Lower leg skin (tissue), 4 donors: Measurements from ENCODE around the gene HELT. TPM values are rescaled to one million over a fixed set of nuclear protein-coding genes. Genes with fewer than 3 reads are reported as not detected.
A peak's percentile ranks its signal among the peaks of the same experiment; 100 is the strongest.
"Not testable (repeated sequence)": the region's sequence is repeated elsewhere in the genome, so short reads cannot be mapped to it uniquely, and the experiment has no call there.

Experiments
- DNase-seq, 2 donors: peaks; one replicate each; pipeline ENCODE4 v3.0.0-alpha.2; 2019; ENCODE audit warnings: low spot score in 2 of 2
- H3K4me3 ChIP-seq: fragments of 200-600 bp; sonication (generic); 2 replicates; pipeline ENCODE4 v1.5.1; 2017; ENCODE audit warnings: mild to moderate bottlenecking, low read depth; ENCODE audit not compliant: poor library complexity, severe bottlenecking
- POLR2A ChIP-seq, 2 donors: fragments of 450-650 bp; IDR thresholded peaks; one replicate each; pipeline ENCODE4 v1.6.1; 2016 to 2017; ENCODE audit warnings: antibody characterized with exemption in 2 of 2, mild to moderate bottlenecking in 1 of 2, moderate library complexity in 1 of 2
- WGBS, 2 donors: methylation state at CpG; one replicate each; pipeline ENCODE4 v1.1.5; 2018; 5-methylcytosine and 5-hydroxymethylcytosine counted together
- intact Hi-C: fragments of 100-400 bp; cut with DNase I; formaldehyde crosslinking; loops from one replicate; pipeline ENCODE4 v1.15.0; 2023; ENCODE audit warnings: low total_unique reads
- total RNA-seq, 4 donors: library from RNA; depleted of rRNA; stranded (reverse); fragments of >200 nt; gene quantifications; one replicate each; pipeline ENCODE4 v1.1.0, GENCODE V29; 2016
- TF ChIP-seq, protein P1 (sequence below), 3 donors: fragments of 450-650 bp; IDR thresholded peaks; one replicate each; pipeline ENCODE4 v1.5.1; 2016; ENCODE audit warnings: antibody characterized with exemption in 3 of 3, mild to moderate bottlenecking in 3 of 3, moderate library complexity in 2 of 3

The HELT gene
- total RNA-seq, 4 donors from 2014 or later = 0.34 to 8.7 (median 2.2) TPM

- peak in 1 of 2 donors; percentile 70 for DNase-seq
- no peak for TF ChIP-seq POLR2A (IDR thresholded peaks at IDR 0.05)
- TF ChIP-seq, protein P1, sequence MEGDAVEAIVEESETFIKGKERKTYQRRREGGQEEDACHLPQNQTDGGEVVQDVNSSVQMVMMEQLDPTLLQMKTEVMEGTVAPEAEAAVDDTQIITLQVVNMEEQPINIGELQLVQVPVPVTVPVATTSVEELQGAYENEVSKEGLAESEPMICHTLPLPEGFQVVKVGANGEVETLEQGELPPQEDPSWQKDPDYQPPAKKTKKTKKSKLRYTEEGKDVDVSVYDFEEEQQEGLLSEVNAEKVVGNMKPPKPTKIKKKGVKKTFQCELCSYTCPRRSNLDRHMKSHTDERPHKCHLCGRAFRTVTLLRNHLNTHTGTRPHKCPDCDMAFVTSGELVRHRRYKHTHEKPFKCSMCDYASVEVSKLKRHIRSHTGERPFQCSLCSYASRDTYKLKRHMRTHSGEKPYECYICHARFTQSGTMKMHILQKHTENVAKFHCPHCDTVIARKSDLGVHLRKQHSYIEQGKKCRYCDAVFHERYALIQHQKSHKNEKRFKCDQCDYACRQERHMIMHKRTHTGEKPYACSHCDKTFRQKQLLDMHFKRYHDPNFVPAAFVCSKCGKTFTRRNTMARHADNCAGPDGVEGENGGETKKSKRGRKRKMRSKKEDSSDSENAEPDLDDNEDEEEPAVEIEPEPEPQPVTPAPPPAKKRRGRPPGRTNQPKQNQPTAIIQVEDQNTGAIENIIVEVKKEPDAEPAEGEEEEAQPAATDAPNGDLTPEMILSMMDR (IDR thresholded peaks at IDR 0.05) = no peak
- intact Hi-C loops = no loop called here
- 82 to 89% methylated on average over 14 of the region's 14 CpGs for WGBS, 2 donors
- H3K4me3 ChIP-seq = no peak overlapping the region
Measured at GRCh38 chr4:184994623-184995010, 23.7 kb upstream of the HELT start.

DNA sequence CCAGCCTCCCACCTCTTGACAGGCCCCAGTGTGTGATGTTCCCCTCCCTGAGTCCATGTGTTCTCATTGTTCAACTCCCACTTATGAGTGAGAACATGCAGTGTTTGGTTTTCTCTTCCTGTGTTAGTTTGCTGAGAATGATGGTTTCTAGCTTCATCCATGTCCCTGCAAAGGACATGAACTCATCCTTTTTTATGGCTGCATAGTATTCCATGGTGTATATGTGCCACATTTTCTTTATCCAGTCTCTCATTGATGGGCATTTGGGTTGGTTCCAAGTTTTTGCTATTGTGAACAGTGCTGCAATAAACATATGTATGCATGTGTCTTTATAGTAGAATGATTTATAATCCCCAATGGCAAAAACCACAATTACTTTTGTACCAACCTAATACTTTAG lies 20.6 kb upstream of the HELT start:
- DNase-seq, H3K4me3 ChIP-seq, intact Hi-C loops: not testable (repeated sequence)

DNA sequence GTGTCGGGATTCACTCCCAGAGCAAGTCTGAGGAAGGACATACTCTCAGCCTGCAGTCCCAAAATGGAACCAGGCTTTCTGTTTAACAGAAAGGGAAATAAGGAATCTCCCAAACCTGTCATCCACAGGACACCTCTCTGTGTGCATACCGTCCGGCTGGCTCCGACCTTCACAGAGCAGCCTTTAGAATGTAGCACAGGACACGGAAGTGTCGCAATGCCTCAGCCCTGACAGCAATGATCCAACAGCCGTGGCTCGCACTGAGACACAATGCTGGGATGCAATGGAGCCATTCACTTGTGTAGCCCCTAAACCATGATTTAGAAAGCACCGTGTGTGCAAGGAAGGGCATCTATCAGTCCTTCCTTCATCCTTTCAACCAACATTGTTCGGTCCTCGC lies 15.5 kb upstream of the HELT start:
- TF ChIP-seq POLR2A (IDR thresholded peaks at IDR 0.05) = no peak
- TF ChIP-seq, protein P1 (IDR thresholded peaks at IDR 0.05) = no peak
- 89 to 94% methylated on average over 11 of the region's 11 CpGs for WGBS, 2 donors
- DNase-seq = peak in 1 of 2 donors; percentile 25
- H3K4me3 ChIP-seq = no peak overlapping the region
- intact Hi-C loops = no loop called here

DNA sequence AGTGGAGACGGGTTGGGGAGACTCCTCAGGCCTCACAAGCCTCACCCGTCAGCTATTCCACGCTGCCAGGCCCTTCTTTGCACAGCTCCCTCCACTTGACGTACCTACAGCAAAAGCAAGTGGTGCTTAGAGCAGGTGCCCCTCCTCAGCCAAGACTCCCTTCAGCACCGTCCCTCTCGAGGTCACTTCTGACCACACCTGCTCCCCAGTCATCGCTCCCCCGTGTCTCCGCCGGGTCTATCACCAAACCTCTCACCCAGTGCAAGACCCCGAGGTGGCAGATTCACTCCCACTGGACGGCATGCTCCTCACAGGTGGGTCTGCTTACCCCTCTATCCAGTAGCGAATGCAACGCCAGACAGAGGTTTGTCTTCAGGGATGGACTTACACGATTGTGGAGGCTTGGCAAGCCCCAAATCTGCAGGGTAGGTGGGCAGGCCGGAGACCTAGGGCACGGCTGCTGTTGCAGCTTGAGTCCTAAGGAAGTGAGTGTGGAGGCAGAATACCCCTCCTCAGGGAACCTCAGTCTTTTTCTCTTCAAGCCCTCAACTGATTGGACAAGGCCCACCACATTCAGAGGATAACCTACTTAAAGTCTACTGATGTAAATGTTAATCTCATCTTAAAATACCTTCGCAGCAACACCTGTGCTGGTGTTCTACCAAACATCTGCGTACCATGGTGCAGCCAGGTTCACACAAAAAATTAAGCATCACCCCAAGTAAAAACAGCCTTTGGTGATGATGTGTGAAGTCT lies 14.5 kb upstream of the HELT start:
- DNase-seq = peak in 1 of 2 donors; percentile 82
- intact Hi-C loops = no loop called here
- no peak overlapping the region for H3K4me3 ChIP-seq
- TF ChIP-seq, protein P1 (IDR thresholded peaks at IDR 0.05) = no peak
- TF ChIP-seq POLR2A (IDR thresholded peaks at IDR 0.05) = no peak
- WGBS, 2 donors = 91 to 92% methylated on average over 19 of the region's 19 CpGs

DNA sequence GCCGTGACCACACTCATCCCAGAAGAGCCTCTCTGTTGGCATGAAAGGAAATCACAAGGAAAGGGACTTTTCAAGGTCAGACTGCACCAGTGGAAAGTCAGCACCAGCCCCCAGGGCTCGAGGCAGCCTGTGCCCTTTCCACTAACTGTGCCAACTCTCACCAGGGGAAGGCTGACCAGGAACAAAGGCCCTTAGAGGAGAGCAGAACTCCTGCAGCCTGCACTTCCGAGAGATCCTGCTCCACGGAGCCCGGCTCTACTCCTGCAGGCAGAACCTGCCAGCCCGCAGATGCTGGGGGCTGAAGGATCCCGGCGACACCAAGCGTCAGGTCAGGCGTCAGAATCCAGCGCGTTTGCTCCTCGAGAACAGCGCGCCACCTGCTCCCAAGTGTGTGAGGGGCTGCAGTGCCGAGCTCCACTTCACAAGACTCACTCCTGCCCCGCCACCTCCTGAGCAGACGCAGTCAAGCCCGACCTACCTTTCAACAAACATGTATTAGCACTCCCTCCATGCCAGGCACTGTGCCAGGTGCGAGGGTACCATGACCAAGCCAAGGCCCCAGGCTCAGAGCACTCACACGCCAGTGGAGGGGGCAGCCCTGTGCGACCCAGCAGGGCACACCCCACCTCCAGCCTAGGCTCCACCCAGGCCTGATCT lies 13.6 kb upstream of the HELT start:
- intact Hi-C loops = no loop called here
- H3K4me3 ChIP-seq = no peak overlapping the region
- WGBS, 2 donors = 9 to 12% methylated on average over 17 to 22 of the region's 22 CpGs
- no peak for TF ChIP-seq POLR2A (IDR thresholded peaks at IDR 0.05)
- TF ChIP-seq, protein P1 (IDR thresholded peaks at IDR 0.05) = no peak
- peak in 1 of 2 donors; percentile 80 for DNase-seq

DNA sequence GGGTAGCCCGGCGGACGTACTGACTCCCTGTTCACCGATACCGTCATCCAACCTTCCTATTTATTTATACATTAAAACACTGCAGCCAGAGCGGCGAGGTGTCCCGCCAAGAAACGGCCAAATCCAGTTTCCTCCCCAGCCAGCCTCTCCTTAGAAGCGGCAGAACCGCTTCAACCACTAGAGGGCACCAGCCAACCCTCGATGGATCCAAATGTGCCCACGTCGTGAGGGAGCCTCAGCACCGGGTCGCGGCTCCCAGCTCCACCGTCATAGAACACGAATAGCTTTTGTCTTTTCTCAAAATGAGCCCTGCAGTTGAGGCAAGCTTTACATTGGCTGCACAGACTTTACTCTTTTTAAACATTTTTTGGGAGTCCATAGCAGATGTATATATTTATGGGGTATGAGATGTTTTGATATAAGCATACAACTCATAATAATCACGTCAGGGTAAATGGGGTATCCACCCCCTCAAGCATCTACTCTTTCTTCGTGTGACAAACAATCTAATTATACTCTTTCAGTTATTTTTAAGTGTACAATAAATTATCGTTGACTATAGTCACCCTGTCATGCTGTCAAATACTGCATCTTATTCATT lies 13.0 kb upstream of the HELT start:
- peak; percentile 82 to 95 for DNase-seq
- no peak overlapping the region for H3K4me3 ChIP-seq
- intact Hi-C loops = no loop called here
- WGBS, 2 donors = 5% methylated on average over 22 of the region's 22 CpGs
- TF ChIP-seq POLR2A (IDR thresholded peaks at IDR 0.05) = no peak
- TF ChIP-seq, protein P1 (IDR thresholded peaks at IDR 0.05) = peak in 1 of 3 donors; percentile 49
